Stomach smooth muscle (tissue), 2 donors: Measurements from ENCODE around the gene PARD6B.
A peak's percentile ranks its signal among the peaks of the same experiment; 100 is the strongest.

ENCODE experiments used
- H3K27ac ChIP-seq: one replicate; pipeline ENCODE4 v1.7.0; 2013; ENCODE audit warnings: mild to moderate bottlenecking, low read length, inconsistent platforms
- H3K27me3 ChIP-seq, 2 donors: one replicate each; pipeline ENCODE4 v1.7.0; 2013; ENCODE audit warnings: low read length in 2 of 2; ENCODE audit not compliant: insufficient read depth in 2 of 2, control insufficient read depth in 1 of 2
- H3K36me3 ChIP-seq, 2 donors: one replicate each; pipeline ENCODE4 v1.7.0; 2013; ENCODE audit warnings: low read length in 2 of 2; ENCODE audit not compliant: control insufficient read depth in 2 of 2, insufficient read depth in 2 of 2
- H3K4me1 ChIP-seq: one replicate; pipeline ENCODE4 v1.7.0; 2013; ENCODE audit warnings: low read length; ENCODE audit not compliant: control insufficient read depth, insufficient read depth
- H3K4me3 ChIP-seq, 2 donors: one replicate each; pipeline ENCODE4 v1.7.0; 2013; ENCODE audit warnings: low read length in 2 of 2
- H3K9ac ChIP-seq, 2 donors: one replicate each; pipeline ENCODE4 v1.7.0; 2013; ENCODE audit warnings: low read length in 2 of 2, mild to moderate bottlenecking in 1 of 2
- H3K9me3 ChIP-seq, 2 donors: one replicate each; pipeline ENCODE4 v1.7.0; 2013; ENCODE audit warnings: low read length in 2 of 2; ENCODE audit not compliant: control insufficient read depth in 2 of 2
- donor health status: healthy.
- donor health status: Pancreatic carcinoma.

The PARD6B gene

DNA sequence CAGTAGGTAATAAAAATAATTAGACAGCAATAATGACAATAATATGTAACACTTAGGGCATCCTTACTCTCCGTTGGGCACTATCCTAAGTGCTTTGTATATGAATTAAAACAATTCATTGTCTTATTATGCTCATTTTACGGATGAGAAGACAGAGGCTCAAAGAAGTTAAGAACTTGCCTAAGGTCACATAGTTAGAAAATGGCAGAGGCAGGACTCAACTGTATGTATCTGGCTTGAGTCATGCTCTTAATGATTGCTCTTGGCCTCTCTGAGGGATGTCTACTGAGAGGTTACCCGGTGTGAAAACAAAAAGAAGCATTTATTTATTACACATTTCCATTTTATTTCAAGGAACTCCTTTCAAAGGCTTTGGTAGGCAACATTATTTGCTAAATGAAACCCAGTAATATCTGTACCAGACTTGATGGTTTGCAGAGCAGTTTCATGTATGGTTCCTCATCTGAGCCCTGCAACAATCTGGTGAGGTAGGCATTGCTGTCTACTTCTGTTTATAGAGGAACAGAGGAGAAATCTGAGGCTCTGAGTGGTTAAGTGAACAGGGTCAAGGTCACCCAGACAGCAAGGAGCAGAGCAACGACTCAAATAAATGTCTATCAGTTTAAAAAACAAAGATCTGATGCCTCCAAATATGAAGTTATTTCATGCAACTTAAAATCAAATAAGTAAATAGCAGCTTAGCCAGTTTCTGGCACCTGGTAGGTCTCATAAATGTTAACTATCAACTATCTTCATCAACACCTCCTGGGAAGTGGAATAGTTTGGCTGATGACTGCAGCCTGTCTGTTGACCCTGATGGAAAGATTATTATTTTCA, 4.2 kb upstream of the PARD6B start:
- Histone ChIP-seq H3K27me3 (no peaks in the 10 kb centered on the region), H3K27ac (no peak overlapping the region)

DNA sequence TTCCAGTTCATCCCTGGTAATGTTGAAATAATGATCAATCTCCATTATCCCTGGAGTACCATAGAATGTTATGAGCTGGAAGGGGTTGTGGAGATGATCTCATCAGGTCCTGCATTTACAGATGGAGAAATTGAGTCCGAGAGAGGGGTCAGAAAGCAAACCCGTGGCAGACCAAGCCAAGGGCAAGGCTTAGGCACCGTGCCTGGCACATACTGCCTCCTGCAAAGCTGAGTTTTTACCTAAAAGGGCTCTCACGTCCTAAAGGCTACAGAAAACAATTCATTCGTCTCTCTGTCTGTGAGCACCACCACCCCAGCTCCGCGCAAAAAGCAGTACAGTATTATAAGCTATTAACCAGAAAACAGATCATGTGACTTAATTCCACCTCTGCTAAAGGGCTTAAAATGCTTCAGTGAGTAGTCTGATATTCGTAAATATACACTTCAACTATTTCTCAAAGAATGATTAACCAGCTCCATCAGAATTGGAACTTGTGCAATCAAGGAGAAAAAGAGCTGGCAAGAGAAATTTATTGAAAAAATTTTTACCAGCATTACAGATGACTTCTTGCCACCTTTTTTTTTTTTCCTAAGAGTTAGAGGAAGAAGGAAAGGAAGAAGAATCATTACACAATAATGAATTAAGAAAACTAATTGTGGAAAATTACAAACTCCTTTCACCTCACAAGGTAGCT, 3.4 kb upstream of the PARD6B start:
- no peak overlapping the region for H3K9ac ChIP-seq
- H3K9me3 ChIP-seq: no peaks in the 10 kb centered on the region
- peaks cover 31% of the 10 kb centered on the region for H3K4me1 ChIP-seq
- H3K27ac ChIP-seq: no peak overlapping the region
- no peaks in the 10 kb centered on the region for H3K27me3 ChIP-seq
- no peak overlapping the region for H3K4me3 ChIP-seq
- no peaks in the 10 kb centered on the region for H3K36me3 ChIP-seq

More for the DNA sequence above, 4.2 kb upstream of the PARD6B start:
- no peak overlapping the region for H3K4me3 ChIP-seq
- H3K36me3 ChIP-seq: no peaks in the 10 kb centered on the region
- no peaks in the 10 kb centered on the region for H3K9me3 ChIP-seq
- H3K4me1 ChIP-seq: peaks cover 31% of the 10 kb centered on the region
- no peak overlapping the region for H3K9ac ChIP-seq

- no peak overlapping the region for H3K9ac ChIP-seq
- no peak overlapping the region for H3K4me3 ChIP-seq
- no peaks in the 10 kb centered on the region for H3K27me3 ChIP-seq
- no peaks in the 10 kb centered on the region for H3K36me3 ChIP-seq
- peaks cover 31% of the 10 kb centered on the region for H3K4me1 ChIP-seq
- no peaks in the 10 kb centered on the region for H3K9me3 ChIP-seq
- no peak overlapping the region for H3K27ac ChIP-seq
Measured at GRCh38 chr20:50728486-50728980, 2.8 kb upstream of the PARD6B start.

- Histone ChIP-seq H3K4me1 (peaks cover 25% of the 10 kb centered on the region), H3K36me3 (no peaks in the 10 kb centered on the region), H3K27ac (no peak overlapping the region), H3K4me3 (no peak overlapping the region), H3K27me3 (no peaks in the 10 kb centered on the region), H3K9ac (no peak overlapping the region), H3K9me3 (no peaks in the 10 kb centered on the region)
Measured at GRCh38 chr20:50728981-50729874, 2.2 kb upstream of the PARD6B start.

GRCh38 chr20:50729901-50730764, 1.2 kb upstream of the PARD6B start:
- H3K9ac ChIP-seq: peak overlapping the region; percentile 51 to 52
- peak overlapping the region; percentile 41 for H3K27ac ChIP-seq
- peaks cover 16% of the 10 kb centered on the region for H3K4me1 ChIP-seq
- H3K36me3 ChIP-seq: no peaks in the 10 kb centered on the region
- H3K9me3 ChIP-seq: no peaks in the 10 kb centered on the region
- H3K27me3 ChIP-seq: no peaks in the 10 kb centered on the region
- peak overlapping the region; percentile 78 to 86 for H3K4me3 ChIP-seq

GRCh38 chr20:50730765-50731054, 670 bp upstream of the PARD6B start:
- Histone ChIP-seq H3K9ac (peak overlapping the region; percentile 51 to 52), H3K4me3 (peak overlapping the region; percentile 78 to 86), H3K36me3 (no peaks in the 10 kb centered on the region), H3K27me3 (no peaks in the 10 kb centered on the region), H3K27ac (peak overlapping the region; percentile 41), H3K9me3 (no peaks in the 10 kb centered on the region), H3K4me1 (peaks cover 13% of the 10 kb centered on the region)

GRCh38 chr20:50731930-50732690, 730 bp downstream of the PARD6B start:
- no peaks in the 10 kb centered on the region for H3K36me3 ChIP-seq
- H3K9me3 ChIP-seq: no peaks in the 10 kb centered on the region
- H3K4me3 ChIP-seq: peak overlapping the region; percentile 78 to 86
- peaks cover 13% of the 10 kb centered on the region for H3K4me1 ChIP-seq
- peak overlapping the region; percentile 52 to 62 for H3K9ac ChIP-seq
- H3K27me3 ChIP-seq: no peaks in the 10 kb centered on the region
- no peak overlapping the region for H3K27ac ChIP-seq

DNA sequence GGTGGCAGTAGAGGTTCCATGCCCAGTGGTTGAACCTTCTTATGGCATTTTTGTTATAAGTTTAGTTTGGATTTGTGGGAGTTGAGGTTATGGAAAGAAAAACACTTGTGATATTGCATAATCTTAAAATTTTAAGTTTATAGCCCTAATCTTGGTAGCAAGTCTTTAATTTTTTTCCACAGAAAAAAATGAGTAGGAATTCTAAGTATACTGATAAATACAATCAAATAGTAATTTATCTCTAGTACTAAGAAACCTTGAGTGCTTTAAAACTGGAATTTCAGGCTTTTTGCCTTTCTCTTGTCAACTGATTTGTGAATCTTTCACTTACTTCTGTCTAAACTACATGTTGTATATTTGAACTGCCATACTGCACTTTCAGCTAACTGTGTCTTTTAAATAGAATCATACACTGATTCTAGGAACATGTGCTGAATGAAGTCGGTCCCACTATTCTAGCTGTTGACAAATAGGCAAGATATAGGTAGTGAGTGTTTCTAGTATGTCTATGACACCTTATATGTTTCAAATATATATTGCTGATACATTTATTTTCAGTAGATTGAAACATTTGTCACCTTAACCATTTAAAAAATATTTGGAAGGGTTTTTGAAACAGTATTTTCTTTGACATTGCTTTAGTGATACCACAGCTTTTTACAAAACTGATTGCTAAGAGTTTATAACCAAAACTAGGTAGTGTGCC, 2.4 kb downstream of the PARD6B start:
- H3K9me3 ChIP-seq: no peaks in the 10 kb centered on the region
- no peak overlapping the region for H3K4me3 ChIP-seq
- H3K27me3 ChIP-seq: no peaks in the 10 kb centered on the region
- peaks cover 13% of the 10 kb centered on the region for H3K4me1 ChIP-seq
- no peak overlapping the region for H3K27ac ChIP-seq
- H3K9ac ChIP-seq: no peak overlapping the region
- no peaks in the 10 kb centered on the region for H3K36me3 ChIP-seq
